ENCODE results near the gene GPR4.

GPR4 gene

GRCh38 chr19:45601524-45602374 is at the start of gene GPR4:
TSS of gene GPR4 (minus strand) at chr19:45602212. CDS start at chr19:45591866, 10,346 bp downstream.
- no peak for TF ChIP-seq CTCF (conservative IDR thresholded peaks at IDR 0.05; ENCODE audit: low read depth, low read length)
- no peaks in the 10 kb centered on the region for H3K79me2 ChIP-seq (ENCODE audit: insufficient read depth, low read depth)
- no peak within 1 kb of the TSS for H3K4me2 ChIP-seq
- H3K36me3 ChIP-seq (ENCODE audit: insufficient read depth) = no peaks in the 10 kb centered on the region
- peaks cover 60% of the 10 kb centered on the region for H3K27me3 ChIP-seq (ENCODE audit: insufficient read depth, low read depth)
- no peak within 1 kb of the TSS for H2AFZ ChIP-seq (ENCODE audit: low read depth)
- H3K4me1 ChIP-seq (ENCODE audit: low read depth, poor library complexity, severe bottlenecking) = no peaks in the 10 kb centered on the region
- no peak within 1 kb of the TSS for H3K9ac ChIP-seq
- H4K20me1 ChIP-seq (ENCODE audit: insufficient read depth) = no peaks in the 10 kb centered on the region
- no peak within 1 kb of the TSS for H3K4me3 ChIP-seq (IDR thresholded peaks at IDR 0.05; ENCODE audit: insufficient read depth, low read depth, low read length)
- no peak within 1 kb of the TSS for H3K27ac ChIP-seq

GRCh38 chr19:45650722-45651121 is 48.7 kb upstream of the GPR4 start:
- peaks cover 6% of the 10 kb centered on the region; the same call in 1 of the 2 replicates for H3K27me3 ChIP-seq (ENCODE audit: insufficient read depth, low read depth)
- H3K27ac ChIP-seq = no peak overlapping the region
- H3K4me2 ChIP-seq = no peak overlapping the region
- H4K20me1 ChIP-seq (ENCODE audit: insufficient read depth) = no peaks in the 10 kb centered on the region
- no peaks in the 10 kb centered on the region for H3K79me2 ChIP-seq (ENCODE audit: insufficient read depth, low read depth)
- no peak overlapping the region for H3K9ac ChIP-seq
- H3K4me3 ChIP-seq (IDR thresholded peaks at IDR 0.05; ENCODE audit: insufficient read depth, low read depth, low read length) = no peak overlapping the region
- H3K4me1 ChIP-seq (ENCODE audit: low read depth, poor library complexity, severe bottlenecking) = peaks cover 5% of the 10 kb centered on the region
- H2AFZ ChIP-seq (ENCODE audit: low read depth) = no peak overlapping the region
- H3K36me3 ChIP-seq (ENCODE audit: insufficient read depth) = no peaks in the 10 kb centered on the region
- TF ChIP-seq CTCF (conservative IDR thresholded peaks at IDR 0.05; ENCODE audit: low read depth, low read length) = no peak

- no peak for TF ChIP-seq CTCF (conservative IDR thresholded peaks at IDR 0.05; ENCODE audit: low read depth, low read length)
- no peaks in the 10 kb centered on the region for H3K36me3 ChIP-seq (ENCODE audit: insufficient read depth)
- H3K4me2 ChIP-seq = peak overlapping the region; percentile 69
- H3K27ac ChIP-seq = no peak overlapping the region
- no peaks in the 10 kb centered on the region for H3K79me2 ChIP-seq (ENCODE audit: insufficient read depth, low read depth)
- H2AFZ ChIP-seq (ENCODE audit: low read depth) = peak overlapping the region; percentile 83
- peaks cover 16% of the 10 kb centered on the region for H3K4me1 ChIP-seq (ENCODE audit: low read depth, poor library complexity, severe bottlenecking)
- H3K27me3 ChIP-seq (ENCODE audit: insufficient read depth, low read depth) = peaks cover 3% of the 10 kb centered on the region; the same call in 1 of the 2 replicates
- H4K20me1 ChIP-seq (ENCODE audit: insufficient read depth) = no peaks in the 10 kb centered on the region
- no peak overlapping the region for H3K4me3 ChIP-seq (IDR thresholded peaks at IDR 0.05; ENCODE audit: insufficient read depth, low read depth, low read length)
- no peak overlapping the region for H3K9ac ChIP-seq
Observed at GRCh38 chr19:45646345-45646698, 44.3 kb upstream of the GPR4 start.

GRCh38 chr19:45645631-45646344 is 43.8 kb upstream of the GPR4 start:
- peak overlapping the region; percentile 69 for H3K4me2 ChIP-seq
- no peaks in the 10 kb centered on the region for H4K20me1 ChIP-seq (ENCODE audit: insufficient read depth)
- H2AFZ ChIP-seq (ENCODE audit: low read depth) = peak overlapping the region; percentile 83
- no peak overlapping the region for H3K9ac ChIP-seq
- H3K27me3 ChIP-seq (ENCODE audit: insufficient read depth, low read depth) = peaks cover 3% of the 10 kb centered on the region; the same call in 1 of the 2 replicates
- H3K4me3 ChIP-seq (IDR thresholded peaks at IDR 0.05; ENCODE audit: insufficient read depth, low read depth, low read length) = no peak overlapping the region
- no peaks in the 10 kb centered on the region for H3K36me3 ChIP-seq (ENCODE audit: insufficient read depth)
- H3K4me1 ChIP-seq (ENCODE audit: low read depth, poor library complexity, severe bottlenecking) = peaks cover 18% of the 10 kb centered on the region
- H3K79me2 ChIP-seq (ENCODE audit: insufficient read depth, low read depth) = no peaks in the 10 kb centered on the region
- no peak for TF ChIP-seq CTCF (conservative IDR thresholded peaks at IDR 0.05; ENCODE audit: low read depth, low read length)
- no peak overlapping the region for H3K27ac ChIP-seq

Data from KMS-11 (cell line).